Forelimb muscle (tissue), 1 donor: ENCODE results near the gene CHTOP. TPM values are rescaled to one million over a fixed set of nuclear protein-coding genes. Genes with fewer than 3 reads are reported as not detected.

Experiments used
- DNase-seq: peaks from one replicate; pipeline ENCODE4 v3.0.0-alpha.2; 2013; ENCODE audit warnings: low read depth
- polyA plus RNA-seq: library from polyadenylated mRNA; unstranded; fragments of 120-200 nt; gene quantifications from one replicate; pipeline ENCODE4 v1.2.1, GENCODE V29; 2013; ENCODE audit not compliant: insufficient read length

Gene CHTOP
- polyA plus RNA-seq, 1 donor = 98.0 TPM

DNA sequence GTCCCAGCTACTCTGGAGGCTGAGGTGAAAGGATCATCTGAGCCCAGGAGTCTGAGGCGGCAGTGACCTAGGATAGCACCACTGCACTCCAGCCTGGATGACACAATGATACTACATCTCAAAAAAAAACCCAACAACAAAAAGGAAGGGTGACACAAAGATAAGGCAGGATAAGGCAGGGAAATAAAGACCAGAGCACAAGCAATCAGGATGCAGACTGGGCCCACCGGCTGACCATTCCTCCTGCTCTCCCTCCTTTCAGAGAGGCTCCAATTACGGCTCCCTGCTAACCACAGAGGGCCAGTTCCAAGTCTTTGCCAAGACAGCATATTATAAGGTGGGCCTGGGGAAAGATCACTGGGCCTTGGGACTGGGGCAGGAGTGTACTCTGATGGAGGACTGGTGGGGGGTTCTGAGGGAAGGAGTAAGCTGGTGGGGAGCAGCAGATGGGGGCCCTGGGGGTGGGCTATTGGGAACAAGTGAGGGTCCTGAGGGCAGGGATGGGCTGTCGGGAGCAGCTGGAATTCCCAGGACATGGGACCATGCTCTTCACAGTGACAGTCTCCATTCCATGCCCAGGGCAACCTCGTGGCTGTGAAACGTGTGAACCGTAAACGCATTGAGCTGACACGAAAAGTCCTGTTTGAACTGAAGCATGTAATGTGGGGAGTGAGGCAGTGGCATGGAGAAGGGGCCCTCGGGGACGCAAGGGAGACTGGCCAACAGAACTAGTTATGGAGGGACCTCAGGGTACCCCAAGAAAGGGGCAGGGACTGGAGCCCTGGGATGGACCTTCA, 51.9 kb downstream of the CHTOP start:
- DNase-seq = no peak

DNA sequence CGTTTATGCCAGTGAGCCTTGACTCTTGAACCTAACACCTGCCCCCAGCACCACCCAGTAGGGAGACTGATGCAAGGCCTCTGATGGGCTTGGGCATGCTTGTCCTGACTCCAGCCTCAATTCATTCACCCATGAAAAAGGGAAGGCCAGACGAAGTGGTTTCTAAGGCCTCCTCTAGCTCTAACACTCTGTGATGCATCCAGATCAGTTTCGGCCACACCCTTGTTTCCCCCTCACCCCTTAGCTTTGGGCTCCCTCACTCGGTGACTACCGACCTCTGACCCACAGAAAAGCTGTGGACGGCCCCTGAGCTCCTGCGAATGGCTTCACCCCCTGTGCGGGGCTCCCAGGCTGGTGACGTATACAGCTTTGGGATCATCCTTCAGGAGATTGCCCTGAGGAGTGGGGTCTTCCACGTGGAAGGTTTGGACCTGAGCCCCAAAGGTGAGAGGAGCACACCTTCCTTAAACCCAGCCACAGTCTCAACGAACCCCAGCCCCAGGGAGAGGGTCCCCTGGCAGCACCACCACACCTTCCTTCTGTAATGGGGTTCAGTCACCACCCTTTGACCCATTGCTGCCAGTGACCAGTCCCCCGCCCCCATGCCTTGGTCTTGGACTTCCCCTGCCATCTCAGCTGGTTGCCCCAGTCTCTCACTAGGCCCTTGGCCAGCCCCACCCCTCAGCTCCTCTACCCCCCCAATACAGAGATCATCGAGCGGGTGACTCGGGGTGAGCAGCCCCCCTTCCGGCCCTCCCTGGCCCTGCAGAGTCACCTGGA, 53.7 kb downstream of the CHTOP start:
- DNase-seq = no peak

DNA sequence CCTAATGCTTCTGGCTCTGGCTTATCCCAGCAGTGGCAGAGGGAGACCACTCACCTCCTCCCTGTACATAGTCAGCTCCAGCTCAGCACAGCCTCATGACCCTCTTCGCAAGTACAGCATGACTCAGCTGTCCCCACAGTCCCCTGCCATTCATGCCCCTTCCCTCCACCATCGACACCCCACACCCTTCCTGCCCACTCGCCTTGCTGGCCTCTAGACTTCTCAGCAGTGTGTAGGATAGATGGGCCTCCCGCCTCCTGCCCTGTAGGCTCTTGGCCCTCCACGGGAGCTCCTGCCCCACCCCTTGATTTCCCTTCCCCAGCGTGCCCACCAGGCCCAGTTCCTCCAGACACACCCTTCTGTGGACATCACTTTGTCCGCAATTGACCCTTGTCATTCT, 54.4 kb downstream of the CHTOP start:
- DNase-seq = no peak

GRCh38 chr1:153688736-153689328, 55.0 kb downstream of the CHTOP start:
- DNase-seq = no peak

- DNase-seq = no peak
These were observed 59.6 kb downstream of the CHTOP start for GRCh38 chr1:153693466-153693865.

Other genes starting within 250 kb of the CHTOP start
- gene S100A8, start 243.0 kb upstream of the CHTOP start, polyA plus RNA-seq = 16.1 TPM
- not detected for gene S100A7A, start 217.5 kb upstream of the CHTOP start, polyA plus RNA-seq
- gene S100A7, start 173.4 kb upstream of the CHTOP start, polyA plus RNA-seq = not detected
- 191 TPM for gene S100A6, start 98.1 kb upstream of the CHTOP start, polyA plus RNA-seq
- 0.27 TPM for gene S100A5, start 93.1 kb upstream of the CHTOP start, polyA plus RNA-seq
- 188 TPM for gene S100A4, start 88.3 kb upstream of the CHTOP start, polyA plus RNA-seq
- 0.77 TPM for gene S100A3, start 84.8 kb upstream of the CHTOP start, polyA plus RNA-seq
- gene S100A2, start 68.2 kb upstream of the CHTOP start, polyA plus RNA-seq = 2.0 TPM
- gene S100A16, start 20.9 kb upstream of the CHTOP start, polyA plus RNA-seq = 43.0 TPM
- 0.18 TPM for gene S100A14, start 17.7 kb upstream of the CHTOP start, polyA plus RNA-seq
- 74.0 TPM for gene S100A13, start 6.6 kb upstream of the CHTOP start, polyA plus RNA-seq
- 8.1 TPM for gene S100A1, start 5.6 kb upstream of the CHTOP start, polyA plus RNA-seq
- gene SNAPIN, start 24.6 kb downstream of the CHTOP start, polyA plus RNA-seq = 50.7 TPM
- gene ILF2, start 36.9 kb downstream of the CHTOP start, polyA plus RNA-seq = 159 TPM
- gene NPR1, start 44.6 kb downstream of the CHTOP start, polyA plus RNA-seq = 12.7 TPM
- gene INTS3, start 94.0 kb downstream of the CHTOP start, polyA plus RNA-seq = 39.2 TPM
- 18.1 TPM for gene SLC27A3, start 141.3 kb downstream of the CHTOP start, polyA plus RNA-seq